HEK293T (cell line): ENCODE data around the gene RAB6C.
"Not testable (repeated sequence)": the region's sequence is repeated elsewhere in the genome, so short reads cannot be mapped to it uniquely, and the experiment has no call there.

Experiments used
- FOXK2 ChIP-seq: fragments of 450-650 bp; IDR thresholded peaks from 2 replicates; pipeline ENCODE4 v1.6.1; 2016; ENCODE audit warnings: mild to moderate bottlenecking
- FOXM1 ChIP-seq: fragments of 450-650 bp; IDR thresholded peaks from 2 replicates; pipeline ENCODE4 v1.6.1; 2017; ENCODE audit warnings: mild to moderate bottlenecking, borderline replicate concordance
- HDGF ChIP-seq: fragments of 450-650 bp; IDR thresholded peaks from 2 replicates; pipeline ENCODE4 v1.6.1; 2017; ENCODE audit warnings: antibody characterized with exemption, borderline replicate concordance
- NFRKB ChIP-seq: fragments of 450-650 bp; IDR thresholded peaks from 2 replicates; pipeline ENCODE4 v1.6.1; 2016; ENCODE audit warnings: mild to moderate bottlenecking, moderate library complexity
- PKNOX1 ChIP-seq: fragments of 450-650 bp; IDR thresholded peaks from 2 replicates; pipeline ENCODE4 v1.6.1; 2016
- SP1 ChIP-seq: fragments of 450-650 bp; IDR thresholded peaks from 2 replicates; pipeline ENCODE4 v1.6.1; 2017
- SUZ12 ChIP-seq: fragments of 450-650 bp; IDR thresholded peaks from 2 replicates; pipeline ENCODE4 v1.6.1; 2016; ENCODE audit warnings: mild to moderate bottlenecking
- TARDBP ChIP-seq: fragments of 450-650 bp; IDR thresholded peaks from 2 replicates; pipeline ENCODE4 v1.6.1; 2016

- not testable (repeated sequence) for TF ChIP-seq HDGF, NFRKB, SUZ12, FOXM1, PKNOX1, SP1, FOXK2, TARDBP
These were observed 2.2 kb downstream of the RAB6C start for GRCh38 chr2:129981689-129982088.
